ENCODE results near the gene FGF14.

Gene FGF14

DNA sequence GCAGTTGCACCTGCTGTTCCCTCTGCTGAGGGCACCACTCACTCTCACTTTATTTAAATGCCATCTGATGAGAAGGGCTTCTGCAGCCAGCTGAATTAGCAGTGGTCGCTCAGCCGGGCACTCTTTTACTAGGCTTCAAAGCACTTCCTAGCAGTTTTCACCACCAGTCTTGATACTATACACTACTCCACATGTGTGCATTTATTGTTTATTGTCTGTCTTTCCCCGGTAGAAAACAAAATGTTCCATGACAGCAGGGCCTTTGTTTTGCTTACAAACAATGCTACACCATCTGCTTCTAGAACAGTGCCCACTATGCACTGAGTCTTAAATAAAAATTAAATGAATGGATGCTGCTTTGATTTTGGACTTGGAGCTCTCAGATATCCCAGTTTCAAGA lies 404.9 kb downstream of the FGF14 start:
- no peak for DNase-seq (ENCODE audit: low read depth in 1 of 2, low spot score in 1 of 2)

GRCh38 chr13:101989798-101990350 lies 412.0 kb downstream of the FGF14 start:
- no peak for DNase-seq (ENCODE audit: low read depth in 1 of 2, low spot score in 1 of 2)

DNA sequence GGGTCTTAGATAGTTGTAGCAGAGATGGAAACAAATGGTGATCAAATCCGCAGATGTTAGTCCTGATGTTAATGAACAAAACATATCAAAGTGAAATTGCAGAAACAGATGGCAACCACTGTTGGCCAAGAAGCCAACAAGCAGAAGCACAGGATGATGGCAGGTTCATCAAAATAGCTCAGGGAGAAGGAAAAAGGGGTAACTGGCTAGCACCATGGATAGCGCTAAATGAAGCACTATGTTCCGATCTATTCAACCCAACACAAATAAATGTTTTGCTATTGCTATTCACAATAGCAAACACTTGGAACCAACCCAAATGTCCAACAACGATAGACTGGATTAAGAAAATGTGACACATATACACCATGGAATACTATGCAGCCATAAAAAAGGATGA lies 413.7 kb downstream of the FGF14 start:
- DNase-seq (ENCODE audit: low read depth in 1 of 2, low spot score in 1 of 2) = no peak

GRCh38 chr13:101986316-101986715 lies 415.5 kb downstream of the FGF14 start:
- no peak for DNase-seq (ENCODE audit: low read depth in 1 of 2, low spot score in 1 of 2)

GRCh38 chr13:101985321-101985720 lies 416.5 kb downstream of the FGF14 start:
- no peak for DNase-seq (ENCODE audit: low read depth in 1 of 2, low spot score in 1 of 2)

DNA sequence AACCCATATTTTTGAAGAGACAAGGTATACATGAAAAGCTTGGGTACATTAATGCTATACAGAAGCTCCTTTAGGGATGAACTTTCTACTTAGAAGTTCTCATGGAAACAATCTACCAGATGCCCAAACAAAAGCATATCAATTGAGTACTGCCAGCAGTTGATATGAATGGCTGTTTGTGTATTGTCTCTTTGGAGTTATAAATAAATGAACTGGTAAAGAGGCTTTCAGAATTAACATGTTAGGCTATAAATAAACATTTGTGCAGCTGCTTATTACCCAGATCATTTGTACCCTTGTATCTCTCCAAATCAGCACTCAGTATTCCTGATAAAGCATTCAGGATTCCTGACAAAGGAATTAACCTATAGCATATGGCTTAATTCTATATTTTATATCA lies 418.9 kb downstream of the FGF14 start:
- no peak for DNase-seq (ENCODE audit: low read depth in 1 of 2, low spot score in 1 of 2)

DNA sequence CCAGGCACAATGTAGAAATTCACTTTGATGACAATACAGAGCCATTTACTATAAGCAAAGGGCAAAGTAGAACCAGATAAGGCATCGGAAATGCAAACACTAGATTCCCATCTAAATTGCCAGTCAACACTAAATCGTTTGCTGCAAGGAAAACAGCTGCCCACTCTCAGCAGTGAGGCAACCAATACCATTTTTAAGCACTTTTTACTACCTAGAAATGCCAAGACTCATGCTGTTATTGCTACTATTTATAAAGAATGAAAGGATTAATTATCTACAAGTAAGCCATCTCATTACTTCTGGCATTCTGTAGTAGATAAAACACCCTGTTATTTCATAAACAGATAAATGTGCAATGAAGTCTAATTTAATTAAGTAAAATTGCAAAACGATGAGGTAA lies 422.0 kb downstream of the FGF14 start:
- DNase-seq (ENCODE audit: low read depth in 1 of 2, low spot score in 1 of 2) = no peak

DNA sequence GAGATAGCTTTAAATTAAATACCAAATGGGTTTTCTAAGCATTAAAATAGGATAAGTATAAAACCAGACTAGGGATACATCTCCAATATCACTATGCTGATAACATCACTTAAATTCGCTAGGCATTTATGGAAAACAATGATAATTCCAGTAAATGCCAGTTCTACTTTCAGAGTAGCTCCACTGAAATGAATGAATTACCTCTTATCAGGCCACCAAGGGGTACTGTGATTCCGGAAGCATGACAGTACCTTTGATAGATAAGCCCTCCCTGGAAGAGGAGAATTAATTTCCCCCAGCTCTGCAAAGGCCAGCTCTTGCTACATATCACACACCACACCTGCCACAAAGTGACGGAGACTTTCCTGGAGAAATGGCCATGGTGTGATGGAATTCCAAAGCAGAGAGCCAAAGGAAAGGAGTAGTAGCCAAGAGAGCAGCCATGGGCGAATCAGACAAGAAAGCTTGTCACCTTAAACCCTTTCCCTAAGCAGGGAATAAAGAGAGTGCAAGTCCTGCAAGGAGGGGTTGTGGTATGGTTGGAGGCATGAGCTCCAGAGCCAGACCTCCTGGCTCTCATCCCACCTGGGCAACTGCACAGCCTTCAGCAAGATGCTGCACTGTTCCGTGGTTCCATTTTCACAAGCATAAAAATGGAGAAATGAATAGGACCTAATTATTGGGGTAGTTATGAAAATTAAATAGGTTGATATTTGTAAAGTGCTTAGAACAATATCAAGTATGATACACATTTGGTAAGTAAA lies 423.1 kb downstream of the FGF14 start:
- DNase-seq (ENCODE audit: low read depth in 1 of 2, low spot score in 1 of 2) = no peak

DNA sequence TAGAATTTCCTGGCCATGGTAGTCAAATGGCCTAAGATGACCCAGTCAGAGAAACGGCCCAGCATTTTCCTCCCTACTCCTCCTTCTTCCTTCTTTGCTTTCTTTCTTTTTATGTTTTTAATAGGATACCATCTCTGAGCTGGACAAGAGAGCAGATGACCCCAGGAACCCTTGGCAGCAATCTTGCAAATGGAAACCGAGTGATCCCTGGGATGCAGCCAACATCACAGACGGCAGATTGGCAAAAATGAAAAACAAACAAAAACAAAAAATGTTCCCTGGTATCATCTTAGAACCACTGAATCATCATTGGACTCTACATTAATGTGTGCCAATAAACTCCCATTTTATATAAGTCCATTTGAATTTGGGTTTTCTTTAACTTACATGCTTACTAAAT lies 424.4 kb downstream of the FGF14 start:
- no peak for DNase-seq (ENCODE audit: low read depth in 1 of 2, low spot score in 1 of 2)

- DNase-seq (ENCODE audit: low read depth in 1 of 2, low spot score in 1 of 2) = no peak
Measured at GRCh38 chr13:101972191-101972590, 429.7 kb downstream of the FGF14 start.

DNA sequence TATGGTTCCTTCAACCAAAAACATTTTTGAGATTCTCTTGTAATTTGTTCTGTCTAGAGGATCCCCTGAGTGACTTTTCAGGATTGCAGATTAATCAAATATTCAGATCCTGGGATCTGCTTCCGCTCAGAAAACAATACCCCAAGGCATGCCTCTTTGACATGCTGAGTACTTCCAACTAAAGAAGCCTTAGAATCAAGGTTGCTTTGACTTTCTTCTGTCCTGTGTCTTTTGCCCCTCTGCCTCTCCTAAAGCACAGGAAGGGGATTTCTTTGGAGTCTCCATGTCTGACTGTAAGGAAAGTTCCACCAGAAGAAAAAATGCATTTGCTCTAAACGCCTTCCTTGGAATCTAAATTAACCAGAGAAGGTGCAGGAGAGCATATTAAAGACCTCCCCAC lies 431.5 kb downstream of the FGF14 start:
- DNase-seq (ENCODE audit: low read depth in 1 of 2, low spot score in 1 of 2) = no peak

- DNase-seq (ENCODE audit: low read depth in 1 of 2, low spot score in 1 of 2) = no peak
Measured at GRCh38 chr13:101967781-101968180, 434.1 kb downstream of the FGF14 start.

- DNase-seq (ENCODE audit: low read depth in 1 of 2, low spot score in 1 of 2) = no peak
Measured at GRCh38 chr13:101967216-101967615, 434.6 kb downstream of the FGF14 start.

DNA sequence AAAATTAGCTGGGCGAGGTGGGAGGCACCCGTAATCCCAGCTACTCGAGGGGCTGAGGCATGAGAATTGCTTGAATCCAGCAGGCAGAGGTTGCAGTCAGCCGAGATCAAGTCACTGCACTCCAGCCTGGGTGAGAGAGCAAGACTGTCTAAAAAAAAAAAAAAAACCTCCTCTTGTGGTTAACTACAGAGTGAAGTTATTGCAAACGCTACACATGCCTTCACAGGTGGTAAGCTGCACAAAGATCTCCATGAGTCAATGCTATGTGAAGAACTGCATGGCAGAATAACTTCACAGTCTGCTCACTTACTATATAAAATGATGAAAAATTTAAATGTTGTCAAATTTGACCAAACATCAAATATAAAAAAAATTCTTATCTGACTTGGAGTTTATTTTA lies 436.8 kb downstream of the FGF14 start:
- DNase-seq (ENCODE audit: low read depth in 1 of 2, low spot score in 1 of 2) = no peak

DNA sequence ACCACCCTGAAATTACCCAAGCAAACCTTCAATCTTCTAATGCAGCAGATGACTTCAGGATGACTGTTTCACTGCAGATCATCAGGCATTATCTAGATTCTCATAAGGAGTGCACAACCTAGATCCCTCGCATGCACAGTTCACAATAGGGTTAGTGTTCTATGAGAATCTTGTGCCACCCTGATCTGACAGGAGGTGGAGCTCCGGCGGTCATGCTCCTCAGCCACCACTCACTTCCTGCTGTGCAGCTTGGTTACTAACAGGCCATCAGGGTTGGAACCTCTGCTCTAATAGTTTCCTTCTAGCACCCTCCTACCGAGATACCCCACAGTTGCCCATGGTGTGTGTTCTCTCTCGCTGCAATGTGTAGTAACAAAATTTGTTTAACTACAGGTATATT lies 442.8 kb downstream of the FGF14 start:
- no peak for DNase-seq (ENCODE audit: low read depth in 1 of 2, low spot score in 1 of 2)

DNA sequence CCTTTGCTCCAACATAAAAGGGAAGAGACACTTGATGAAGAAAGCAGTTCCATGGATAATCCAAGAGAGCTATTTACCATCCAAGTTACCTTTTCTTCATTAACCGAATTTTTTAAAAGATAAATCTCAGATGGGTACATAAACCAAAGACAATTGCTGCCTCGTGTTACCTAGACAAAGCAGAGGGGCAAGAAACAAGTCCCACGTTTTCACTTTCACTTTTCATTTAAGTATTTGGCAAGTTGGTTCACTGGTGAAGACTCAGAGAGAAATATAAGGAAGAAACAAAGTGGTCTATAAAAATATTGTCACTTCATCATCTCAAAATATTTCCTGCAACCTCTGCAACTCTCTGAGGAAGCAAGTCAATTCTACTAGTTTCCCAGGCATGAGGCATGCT lies 446.1 kb downstream of the FGF14 start:
- DNase-seq (ENCODE audit: low read depth in 1 of 2, low spot score in 1 of 2) = no peak

DNA sequence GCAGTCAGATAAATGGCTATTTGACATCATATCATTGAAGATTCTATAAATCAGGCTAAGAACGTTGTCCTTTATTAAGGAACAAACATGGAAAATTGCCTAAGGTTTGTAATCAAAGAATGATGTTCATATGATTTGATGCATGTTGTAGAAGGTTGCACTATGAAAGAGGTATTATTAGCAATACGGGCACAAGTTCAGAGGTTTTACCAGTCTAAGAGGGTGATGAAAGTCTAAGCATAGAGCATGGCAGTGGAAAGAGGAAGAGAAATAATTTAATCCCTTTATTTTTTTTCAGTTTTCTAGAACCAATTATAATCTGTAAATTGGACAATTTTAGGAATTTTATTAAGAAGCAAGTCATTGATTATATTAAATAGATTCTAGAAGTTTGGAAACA lies 450.7 kb downstream of the FGF14 start:
- no peak for DNase-seq (ENCODE audit: low read depth in 1 of 2, low spot score in 1 of 2)

DNA sequence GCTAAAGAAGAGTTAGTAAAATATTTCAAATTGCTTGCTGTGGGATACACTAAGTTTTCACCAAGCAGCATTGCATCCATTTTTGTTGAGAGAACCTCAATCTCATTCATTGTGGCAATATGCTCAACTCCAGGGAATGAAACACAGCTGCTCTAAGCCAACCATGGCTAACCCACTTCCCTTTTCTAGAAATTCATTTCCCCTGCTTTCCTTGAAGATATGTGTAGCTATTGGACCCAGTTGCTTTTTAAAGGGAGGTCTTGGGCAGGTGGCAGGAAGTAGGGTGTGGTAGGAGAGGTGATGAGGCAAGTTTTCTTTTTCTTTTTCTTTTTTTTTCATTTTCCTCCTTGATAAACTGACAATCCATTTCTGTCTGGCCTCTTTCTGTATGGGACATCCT lies 452.2 kb downstream of the FGF14 start:
- DNase-seq (ENCODE audit: low read depth in 1 of 2, low spot score in 1 of 2) = no peak

DNA sequence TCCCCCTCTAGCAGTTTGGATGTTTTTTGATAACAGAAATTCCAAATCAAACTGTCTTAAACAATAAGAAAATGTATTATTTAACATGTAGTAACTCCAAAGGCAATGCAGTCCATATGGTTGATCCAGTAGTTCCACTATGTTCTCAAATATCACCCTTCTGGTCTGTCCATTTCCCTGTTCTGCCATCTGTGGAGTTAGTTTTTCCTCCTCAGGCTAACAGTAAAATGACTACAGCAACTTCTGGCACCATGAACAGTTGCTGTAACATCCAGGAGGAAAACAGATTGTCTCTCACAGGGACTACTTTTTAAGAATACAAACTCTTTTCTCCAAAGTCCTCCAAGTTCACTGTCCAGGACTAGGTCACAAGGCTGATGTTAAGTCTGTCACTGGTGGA lies 455.4 kb downstream of the FGF14 start:
- DNase-seq (ENCODE audit: low read depth in 1 of 2, low spot score in 1 of 2) = no peak

DNA sequence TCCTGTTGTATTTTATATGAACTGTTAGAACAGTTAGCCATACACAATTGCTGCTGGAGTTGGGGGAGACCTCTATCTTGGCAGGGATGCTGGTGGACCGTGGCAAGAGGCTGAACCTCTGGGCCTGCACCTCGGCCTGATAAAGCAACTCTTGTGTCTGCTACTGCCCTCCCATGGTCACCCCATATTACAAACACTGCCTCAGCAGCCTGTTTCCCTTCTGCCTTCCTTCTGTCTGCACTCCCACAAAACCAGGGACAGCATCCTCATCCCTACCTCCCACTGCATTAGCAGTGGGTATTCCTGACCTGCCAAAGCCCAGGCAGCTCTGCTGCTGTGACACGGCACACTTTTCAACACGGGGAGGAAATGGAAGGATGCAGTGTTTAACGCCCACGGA lies 456.4 kb downstream of the FGF14 start:
- DNase-seq (ENCODE audit: low read depth in 1 of 2, low spot score in 1 of 2) = no peak

GRCh38 chr13:101944521-101944920 lies 457.3 kb downstream of the FGF14 start:
- no peak for DNase-seq (ENCODE audit: low read depth in 1 of 2, low spot score in 1 of 2)

DNA sequence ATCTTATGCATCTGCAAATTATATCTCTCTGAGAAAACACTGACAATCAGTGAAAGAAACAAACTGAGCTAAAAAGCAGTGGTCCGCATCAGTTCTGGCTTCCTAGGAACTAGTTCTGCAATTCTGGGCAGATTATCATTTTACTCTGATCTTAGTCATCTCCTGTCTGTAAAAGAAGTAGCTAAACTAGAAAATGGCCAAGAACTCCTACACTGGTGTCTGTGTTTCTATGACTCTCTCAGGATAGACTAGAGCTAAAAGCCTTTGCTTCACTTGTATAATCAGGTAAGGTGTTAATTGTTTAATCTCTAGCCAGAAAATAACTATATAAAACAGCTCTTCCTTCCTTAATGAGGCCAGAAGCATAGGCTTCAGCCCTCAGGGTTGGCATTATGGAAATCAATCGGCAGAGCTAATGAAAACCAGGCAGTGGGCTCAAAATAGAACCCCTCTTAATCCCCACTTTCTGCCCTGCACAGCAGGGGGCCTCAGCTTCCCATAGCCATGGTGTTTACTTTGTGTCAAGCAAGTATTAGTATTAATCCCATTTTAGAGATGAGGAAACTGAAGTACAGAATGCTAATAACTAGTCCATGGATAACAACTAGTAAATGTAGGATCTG lies 459.2 kb downstream of the FGF14 start:
- no peak for DNase-seq (ENCODE audit: low read depth in 1 of 2, low spot score in 1 of 2)

DNA sequence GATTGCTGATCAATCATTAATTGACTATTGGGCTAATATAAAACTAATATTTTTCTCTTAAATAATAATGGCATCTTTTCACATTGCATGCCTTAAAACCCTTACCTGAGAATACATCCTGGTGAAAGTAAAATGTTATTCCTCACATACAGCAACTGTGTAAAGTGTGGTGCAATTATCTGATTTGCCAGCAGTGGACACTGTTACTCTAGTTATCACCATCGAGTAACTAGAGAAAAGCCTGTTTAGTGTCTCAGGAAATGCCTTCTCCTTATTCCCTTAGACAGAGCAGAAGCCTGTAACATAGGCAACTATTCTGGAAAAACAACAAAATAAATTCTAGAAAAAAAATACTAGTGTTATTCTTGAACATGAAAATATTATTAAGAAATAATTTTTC lies 459.8 kb downstream of the FGF14 start:
- no peak for DNase-seq (ENCODE audit: low read depth in 1 of 2, low spot score in 1 of 2)

Data from stimulated activated CD4-positive, alpha-beta T cell treated with anti-CD3 and anti-CD28 coated beads, Interleukin-15, amount 100 ng/mL, for 1 hour (primary cell).